Ascending aorta (tissue), 2 donors: ENCODE measurements around the gene DCANP1. TPM values are rescaled to one million over a fixed set of nuclear protein-coding genes. Genes with fewer than 3 reads are reported as not detected.

Source experiments
- DNase-seq, 2 donors: peaks; one replicate each; pipeline ENCODE4 v3.0.0-alpha.2; 2019; ENCODE audit warnings: low spot score in 2 of 2
- H3K27ac ChIP-seq, 2 donors: fragments of 200-600 bp; sonication (generic); one replicate each; pipeline ENCODE4 v1.5.1; 2016 to 2017; ENCODE audit warnings: mild to moderate bottlenecking in 1 of 2
- H3K27me3 ChIP-seq: fragments of 200-600 bp; sonication (generic); one replicate; pipeline ENCODE4 v1.5.1; 2017
- H3K36me3 ChIP-seq, 2 donors: fragments of 200-600 bp; sonication (generic); one replicate each; pipeline ENCODE4 v1.5.1; 2016
- H3K4me1 ChIP-seq, 2 donors: fragments of 200-600 bp; sonication (generic); one replicate each; pipeline ENCODE4 v1.5.1; 2016 to 2017; ENCODE audit warnings: mild to moderate bottlenecking in 1 of 2
- H3K4me3 ChIP-seq, 2 donors: fragments of 200-600 bp; sonication (generic); one replicate each; pipeline ENCODE4 v1.5.1; 2016 to 2017; ENCODE audit warnings: mild to moderate bottlenecking in 1 of 2
- H3K9me3 ChIP-seq, 2 donors: fragments of 200-600 bp; sonication (generic); one replicate each; pipeline ENCODE4 v1.5.1; 2016
- intact Hi-C: fragments of 100-400 bp; cut with DNase I; formaldehyde crosslinking; loops from one replicate; pipeline ENCODE4 v1.15.1; 2023
- total RNA-seq: library from RNA; depleted of rRNA; stranded (reverse); fragments of >200 nt; gene quantifications from one replicate; pipeline ENCODE4 v1.1.0, GENCODE V29; 2016
- TF ChIP-seq, protein P1 (sequence below), 3 experiments: fragments of 200-600 bp in 2 of 3; fragments of 450-650 bp in 1 of 3; sonication (generic) in 2 of 3; IDR thresholded peaks; one replicate each; pipeline ENCODE4 v1.5.1; 2016 to 2019; ENCODE audit warnings: antibody characterized with exemption in 3 of 3, mild to moderate bottlenecking in 1 of 3, moderate library complexity in 1 of 3

Gene DCANP1
- total RNA-seq, 1 donor from 2014 or later = not detected

DNA sequence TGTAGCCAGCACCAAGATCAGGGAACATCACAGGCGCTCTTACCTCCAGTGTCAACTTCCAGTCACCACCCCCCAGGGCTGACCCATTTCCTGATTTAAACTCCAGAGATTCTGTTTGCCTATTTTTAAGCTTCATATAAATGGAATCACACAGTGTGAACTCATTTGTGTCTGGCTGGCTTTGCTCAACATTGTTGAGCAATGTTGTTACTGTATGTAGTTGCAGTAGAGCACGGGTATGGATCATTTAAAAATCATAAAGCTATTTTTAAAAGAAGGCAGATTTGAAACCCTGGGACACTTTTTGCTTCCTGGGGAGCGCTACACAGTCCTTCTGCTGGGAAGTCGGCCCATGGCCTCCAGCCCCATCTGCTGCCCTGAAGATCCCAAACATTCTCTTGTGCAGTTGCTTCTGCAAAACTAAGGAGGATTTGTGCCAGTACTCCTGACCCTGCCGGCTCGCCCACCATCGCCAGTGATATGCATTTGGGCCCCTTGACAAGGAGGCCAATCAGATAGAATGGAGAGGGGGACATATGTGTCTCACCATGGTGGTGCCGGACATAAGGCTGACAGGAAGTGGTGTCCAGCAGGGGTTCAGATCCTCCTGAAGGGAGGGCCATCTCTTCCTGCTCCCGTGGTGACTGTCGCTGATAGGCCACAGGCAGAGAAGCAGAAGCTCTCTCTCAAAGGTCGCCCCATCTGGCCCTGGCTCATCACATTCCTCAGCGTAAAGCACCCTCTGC, 13.3 kb downstream of the DCANP1 start:
- intact Hi-C loops = no loop called here
- Histone ChIP-seq H3K4me3 (no peak overlapping the region), H3K27ac (no peak overlapping the region), H3K4me1 (peaks cover 0 to 13% of the 10 kb centered on the region in 2 donors), H3K27me3 (no peaks in the 10 kb centered on the region), H3K9me3 (no peaks in the 10 kb centered on the region), H3K36me3 (no peaks in the 10 kb centered on the region)
- peak in 1 of 2 donors; percentile 63 for DNase-seq
- TF ChIP-seq, protein P1, sequence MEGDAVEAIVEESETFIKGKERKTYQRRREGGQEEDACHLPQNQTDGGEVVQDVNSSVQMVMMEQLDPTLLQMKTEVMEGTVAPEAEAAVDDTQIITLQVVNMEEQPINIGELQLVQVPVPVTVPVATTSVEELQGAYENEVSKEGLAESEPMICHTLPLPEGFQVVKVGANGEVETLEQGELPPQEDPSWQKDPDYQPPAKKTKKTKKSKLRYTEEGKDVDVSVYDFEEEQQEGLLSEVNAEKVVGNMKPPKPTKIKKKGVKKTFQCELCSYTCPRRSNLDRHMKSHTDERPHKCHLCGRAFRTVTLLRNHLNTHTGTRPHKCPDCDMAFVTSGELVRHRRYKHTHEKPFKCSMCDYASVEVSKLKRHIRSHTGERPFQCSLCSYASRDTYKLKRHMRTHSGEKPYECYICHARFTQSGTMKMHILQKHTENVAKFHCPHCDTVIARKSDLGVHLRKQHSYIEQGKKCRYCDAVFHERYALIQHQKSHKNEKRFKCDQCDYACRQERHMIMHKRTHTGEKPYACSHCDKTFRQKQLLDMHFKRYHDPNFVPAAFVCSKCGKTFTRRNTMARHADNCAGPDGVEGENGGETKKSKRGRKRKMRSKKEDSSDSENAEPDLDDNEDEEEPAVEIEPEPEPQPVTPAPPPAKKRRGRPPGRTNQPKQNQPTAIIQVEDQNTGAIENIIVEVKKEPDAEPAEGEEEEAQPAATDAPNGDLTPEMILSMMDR (IDR thresholded peaks at IDR 0.05) = no peak

- Histone ChIP-seq H3K27ac (no peak overlapping the region), H3K4me1 (peaks cover 0 to 5% of the 10 kb centered on the region in 2 donors), H3K27me3 (no peaks in the 10 kb centered on the region), H3K36me3 (no peaks in the 10 kb centered on the region), H3K4me3 (no peak overlapping the region), H3K9me3 (peaks cover 3 to 4% of the 10 kb centered on the region in 2 donors)
- no peak for DNase-seq
- intact Hi-C loops = no loop called here
- TF ChIP-seq, protein P1 (IDR thresholded peaks at IDR 0.05) = no peak
These were observed 15.0 kb downstream of the DCANP1 start for GRCh38 chr5:135432113-135432512.

DNA sequence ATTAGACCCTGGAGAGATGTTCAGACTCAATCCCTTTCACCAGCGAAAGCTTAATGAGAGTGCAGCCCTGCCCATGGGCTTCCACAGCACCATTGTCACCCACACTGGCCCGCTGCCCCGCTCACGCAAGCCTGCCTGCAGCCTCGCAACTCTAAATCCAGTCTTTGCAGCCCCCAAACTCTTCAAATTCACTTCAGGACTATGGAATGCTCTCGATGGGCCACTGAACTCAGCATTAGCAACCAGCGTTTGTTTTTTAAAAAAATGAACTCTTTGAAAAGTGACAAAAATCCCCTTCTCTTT, 17.1 kb downstream of the DCANP1 start:
- no peaks in the 10 kb centered on the region for H3K36me3 ChIP-seq
- peaks cover 3 to 4% of the 10 kb centered on the region in 2 donors for H3K9me3 ChIP-seq
- TF ChIP-seq, protein P1 (IDR thresholded peaks at IDR 0.05) = no peak
- no peak overlapping the region for H3K4me3 ChIP-seq
- H3K27ac ChIP-seq = no peak overlapping the region
- H3K4me1 ChIP-seq = peaks cover 0 to 5% of the 10 kb centered on the region in 2 donors
- DNase-seq = no peak
- intact Hi-C loops = no loop called here
- no peaks in the 10 kb centered on the region for H3K27me3 ChIP-seq

DNA sequence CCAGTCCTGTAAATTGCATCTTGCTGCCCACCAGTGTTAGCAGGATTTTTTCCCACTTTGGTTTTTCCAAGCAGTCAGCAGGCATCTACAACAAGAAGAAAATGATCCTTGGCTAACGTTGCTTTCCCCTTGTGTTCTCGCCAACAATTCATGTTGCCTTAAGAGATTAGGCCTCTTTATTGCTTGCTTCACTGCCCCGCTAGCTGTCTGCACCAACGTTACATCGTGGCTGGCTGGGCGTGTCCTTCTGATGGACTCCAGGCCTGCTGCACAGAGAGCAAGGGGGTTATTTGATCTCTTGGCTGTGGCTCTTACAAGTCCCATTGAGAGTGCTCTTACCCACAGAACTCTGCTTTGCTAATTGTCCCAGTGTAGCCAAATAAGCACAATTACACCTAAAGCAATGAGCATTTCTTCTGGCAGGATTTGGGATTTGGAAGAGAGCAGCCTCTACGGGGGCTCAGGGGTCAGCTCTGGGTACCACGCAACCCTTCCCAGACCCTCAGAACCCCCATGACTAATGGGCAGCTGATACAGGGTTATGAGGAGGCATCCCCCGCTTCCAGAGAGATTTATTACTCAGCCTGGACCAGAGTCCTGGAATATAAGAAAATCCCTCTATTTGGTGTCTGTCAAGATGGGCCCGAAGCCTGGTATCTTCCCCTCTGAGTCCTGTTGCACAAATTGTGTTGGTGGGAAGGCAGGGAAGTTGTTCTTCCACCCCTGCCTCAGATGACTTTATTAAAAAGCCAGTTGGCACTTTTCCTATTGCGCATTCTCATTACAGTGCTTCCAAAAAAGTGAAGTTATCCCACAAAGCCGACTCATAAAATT, 17.6 kb downstream of the DCANP1 start:
- Histone ChIP-seq H3K4me3 (no peak overlapping the region), H3K4me1 (peaks cover 0 to 5% of the 10 kb centered on the region in 2 donors), H3K27me3 (no peaks in the 10 kb centered on the region), H3K36me3 (no peaks in the 10 kb centered on the region), H3K9me3 (peaks cover 3 to 4% of the 10 kb centered on the region in 2 donors), H3K27ac (no peak overlapping the region)
- TF ChIP-seq, protein P1 (IDR thresholded peaks at IDR 0.05) = no peak
- no peak for DNase-seq
- intact Hi-C loops = no loop called here

GRCh38 chr5:135428586-135428985, 18.6 kb downstream of the DCANP1 start:
- no peaks in the 10 kb centered on the region for H3K27me3 ChIP-seq
- no peak overlapping the region for H3K4me3 ChIP-seq
- TF ChIP-seq, protein P1 (IDR thresholded peaks at IDR 0.05) = no peak
- H3K27ac ChIP-seq = no peak overlapping the region
- intact Hi-C loops = no loop called here
- DNase-seq = no peak
- H3K4me1 ChIP-seq = peaks cover 0 to 5% of the 10 kb centered on the region in 2 donors
- H3K9me3 ChIP-seq = peaks cover 3 to 4% of the 10 kb centered on the region in 2 donors
- H3K36me3 ChIP-seq = no peaks in the 10 kb centered on the region
